Stimulated activated CD8-positive, alpha-beta memory T cell treated with anti-CD3 and anti-CD28 coated beads, Interleukin-12 subunit alpha, Interleukin-12 subunit beta, amount 100 ng/mL, for 24 hours (primary cell): ENCODE results near the gene MAP7.
"Not testable (repeated sequence)": the region's sequence is repeated elsewhere in the genome, so short reads cannot be mapped to it uniquely, and the experiment has no call there.

Experiments used
- DNase-seq: peaks from one replicate; pipeline ENCODE4 v3.0.0-alpha.2; 2020; ENCODE audit errors: extremely low read depth

The MAP7 gene

GRCh38 chr6:136503303-136504029, 46.8 kb downstream of the MAP7 start:
- no peak for DNase-seq

- no peak for DNase-seq
Measured at GRCh38 chr6:136502786-136503185, 47.4 kb downstream of the MAP7 start.

- no peak for DNase-seq
Measured at GRCh38 chr6:136501514-136501913, 48.7 kb downstream of the MAP7 start.

GRCh38 chr6:136501096-136501495, 49.1 kb downstream of the MAP7 start:
- DNase-seq: no peak

- DNase-seq: no peak
Measured at GRCh38 chr6:136500414-136500813, 49.8 kb downstream of the MAP7 start.

- DNase-seq: no peak
Measured at GRCh38 chr6:136499370-136499769, 50.9 kb downstream of the MAP7 start.

GRCh38 chr6:136496449-136496848, 53.8 kb downstream of the MAP7 start:
- not testable (repeated sequence) for DNase-seq

GRCh38 chr6:136494710-136495109, 55.5 kb downstream of the MAP7 start:
- no peak for DNase-seq

- no peak for DNase-seq
Measured at GRCh38 chr6:136494059-136494458, 56.2 kb downstream of the MAP7 start.

- no peak for DNase-seq
Measured at GRCh38 chr6:136492409-136492808, 57.8 kb downstream of the MAP7 start.

GRCh38 chr6:136491754-136492153, 58.5 kb downstream of the MAP7 start:
- DNase-seq: no peak

GRCh38 chr6:136491251-136491650, 59.0 kb downstream of the MAP7 start:
- no peak for DNase-seq

- DNase-seq: not testable (repeated sequence)
Measured at GRCh38 chr6:136489689-136490033, 60.6 kb downstream of the MAP7 start.

GRCh38 chr6:136487759-136488425, 62.3 kb downstream of the MAP7 start:
- no peak for DNase-seq

GRCh38 chr6:136486357-136486756, 63.9 kb downstream of the MAP7 start:
- no peak for DNase-seq

GRCh38 chr6:136483906-136484305, 66.3 kb downstream of the MAP7 start:
- no peak for DNase-seq

GRCh38 chr6:136483005-136483404, 67.2 kb downstream of the MAP7 start:
- DNase-seq: not testable (repeated sequence)

GRCh38 chr6:136477548-136477947, 72.7 kb downstream of the MAP7 start:
- DNase-seq: no peak

GRCh38 chr6:136475686-136476085, 74.5 kb downstream of the MAP7 start:
- DNase-seq: no peak

GRCh38 chr6:136474241-136474640, 76.0 kb downstream of the MAP7 start:
- DNase-seq: no peak

- no peak for DNase-seq
Measured at GRCh38 chr6:136471922-136472321, 78.3 kb downstream of the MAP7 start.

- no peak for DNase-seq
Measured at GRCh38 chr6:136471372-136471771, 78.8 kb downstream of the MAP7 start.

GRCh38 chr6:136470044-136470443, 80.2 kb downstream of the MAP7 start:
- DNase-seq: no peak

- DNase-seq: no peak
Measured at GRCh38 chr6:136469154-136469553, 81.1 kb downstream of the MAP7 start.
